Activated CD4-positive, CD25-positive, alpha-beta regulatory T cell treated with anti-CD3 and anti-CD28 coated beads, Interleukin-2, amount 50 U/mL, for 16 hours (primary cell): ENCODE results near the gene TSPY1.
"Not testable (repeated sequence)": the region's sequence is repeated elsewhere in the genome, so short reads cannot be mapped to it uniquely, and the experiment has no call there.

Experiments
- DNase-seq: peaks from one replicate; pipeline ENCODE4 v3.0.0-alpha.2; 2020; ENCODE audit warnings: low read depth, low spot score

Gene TSPY1, protein sequence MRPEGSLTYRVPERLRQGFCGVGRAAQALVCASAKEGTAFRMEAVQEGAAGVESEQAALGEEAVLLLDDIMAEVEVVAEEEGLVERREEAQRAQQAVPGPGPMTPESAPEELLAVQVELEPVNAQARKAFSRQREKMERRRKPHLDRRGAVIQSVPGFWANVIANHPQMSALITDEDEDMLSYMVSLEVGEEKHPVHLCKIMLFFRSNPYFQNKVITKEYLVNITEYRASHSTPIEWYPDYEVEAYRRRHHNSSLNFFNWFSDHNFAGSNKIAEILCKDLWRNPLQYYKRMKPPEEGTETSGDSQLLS

DNA sequence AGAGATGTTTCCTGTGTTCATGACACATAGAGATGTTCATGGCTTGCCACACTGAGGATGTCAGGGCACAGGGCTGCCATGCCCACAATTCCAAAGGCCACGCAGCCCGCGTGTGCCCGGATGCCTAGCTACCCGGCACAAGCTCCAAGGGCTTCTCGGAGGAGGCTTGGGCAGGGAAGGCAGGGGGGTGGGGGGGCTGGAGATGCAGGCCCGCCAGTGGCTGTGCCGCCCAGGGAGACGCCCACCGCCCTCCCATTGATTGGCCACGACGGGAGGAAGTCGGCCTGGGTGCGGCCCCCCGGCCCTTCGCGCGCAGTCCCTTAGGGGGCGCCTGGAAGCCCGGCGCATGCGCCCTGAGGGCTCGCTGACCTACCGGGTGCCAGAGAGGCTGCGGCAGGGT, at the start of gene TSPY1:
Gene TSPY1, plus strand, starts transcription at position 301 of the 400 bp plus-strand sequence. Its CDS starts 46 bp downstream, at position 347.
- not testable (repeated sequence) for DNase-seq

DNA sequence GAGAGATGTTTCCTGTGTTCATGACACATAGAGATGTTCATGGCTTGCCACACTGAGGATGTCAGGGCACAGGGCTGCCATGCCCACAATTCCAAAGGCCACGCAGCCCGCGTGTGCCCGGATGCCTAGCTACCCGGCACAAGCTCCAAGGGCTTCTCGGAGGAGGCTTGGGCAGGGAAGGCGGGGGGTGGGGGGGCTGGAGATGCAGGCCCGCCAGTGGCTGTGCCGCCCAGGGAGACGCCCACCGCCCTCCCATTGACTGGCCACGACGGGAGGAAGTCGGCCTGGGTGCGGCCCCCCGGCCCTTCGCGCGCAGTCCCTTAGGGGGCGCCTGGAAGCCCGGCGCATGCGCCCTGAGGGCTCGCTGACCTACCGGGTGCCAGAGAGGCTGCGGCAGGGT, 20.2 kb downstream of the TSPY1 start, which contains the start of gene TSPY9:
Gene TSPY9, plus strand, starts transcription at position 301 of the 400 bp plus-strand sequence. Its CDS starts 46 bp downstream, at position 347.
- not testable (repeated sequence) for DNase-seq

DNA sequence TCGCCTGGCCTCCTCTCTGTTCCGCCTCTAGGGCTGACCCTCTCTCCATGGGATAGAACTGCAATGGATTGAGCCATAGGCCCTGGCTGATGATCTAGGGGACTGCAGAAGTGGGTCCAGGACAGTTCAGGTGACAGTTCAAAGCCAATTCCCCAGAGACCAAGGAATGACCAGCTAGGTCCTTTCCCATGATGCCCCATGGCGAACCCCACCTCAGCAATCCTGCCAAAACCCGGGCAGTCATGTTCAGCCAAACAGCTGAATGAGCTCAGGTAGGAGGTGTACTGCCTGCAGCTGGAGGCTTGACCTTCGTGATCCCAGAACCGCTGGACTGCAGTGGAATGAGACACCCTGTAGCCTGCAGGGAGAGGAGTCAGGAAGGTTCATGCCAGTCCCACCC, 37.6 kb downstream of the TSPY1 start:
- not testable (repeated sequence) for DNase-seq

DNA sequence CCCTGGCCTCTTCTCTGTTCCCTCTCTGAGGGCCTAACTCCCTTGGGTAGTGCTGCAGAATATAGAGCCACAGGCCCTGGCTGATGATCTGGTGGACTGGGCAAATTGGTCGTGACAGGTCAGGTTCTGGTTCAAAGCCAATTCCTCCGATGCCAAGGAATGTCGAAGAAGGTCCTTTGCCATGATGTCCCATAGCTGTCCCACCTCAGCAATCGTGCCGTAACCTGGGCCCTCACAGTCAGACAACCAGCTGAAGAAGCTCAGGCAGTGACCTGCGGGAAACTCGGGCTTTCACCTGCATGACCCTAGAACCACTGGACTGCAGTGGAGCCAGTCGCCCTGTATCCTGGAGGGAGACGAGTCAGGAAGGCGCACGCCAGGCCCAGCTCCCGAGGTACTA, 49.5 kb downstream of the TSPY1 start:
- not testable (repeated sequence) for DNase-seq
